Cerebellar cortex (tissue), 1 donor: ENCODE measurements around the gene MMP12.
A peak's percentile ranks its signal among the peaks of the same experiment; 100 is the strongest.
"Not testable (repeated sequence)": the region's sequence is repeated elsewhere in the genome, so short reads cannot be mapped to it uniquely, and the experiment has no call there.

Experiments used
- DNase-seq: peaks from one replicate; pipeline ENCODE4 v3.0.0-alpha.2; 2015; ENCODE audit warnings: low spot score

MMP12 gene

GRCh38 chr11:102874852-102875251 lies at the start of gene MMP12:
MMP12 (minus strand) TSS chr11:102874982; CDS start chr11:102874937, 45 bp downstream.
- DNase-seq: no peak

GRCh38 chr11:102921587-102922220 lies 46.9 kb upstream of the MMP12 start:
- no peak for DNase-seq

DNA sequence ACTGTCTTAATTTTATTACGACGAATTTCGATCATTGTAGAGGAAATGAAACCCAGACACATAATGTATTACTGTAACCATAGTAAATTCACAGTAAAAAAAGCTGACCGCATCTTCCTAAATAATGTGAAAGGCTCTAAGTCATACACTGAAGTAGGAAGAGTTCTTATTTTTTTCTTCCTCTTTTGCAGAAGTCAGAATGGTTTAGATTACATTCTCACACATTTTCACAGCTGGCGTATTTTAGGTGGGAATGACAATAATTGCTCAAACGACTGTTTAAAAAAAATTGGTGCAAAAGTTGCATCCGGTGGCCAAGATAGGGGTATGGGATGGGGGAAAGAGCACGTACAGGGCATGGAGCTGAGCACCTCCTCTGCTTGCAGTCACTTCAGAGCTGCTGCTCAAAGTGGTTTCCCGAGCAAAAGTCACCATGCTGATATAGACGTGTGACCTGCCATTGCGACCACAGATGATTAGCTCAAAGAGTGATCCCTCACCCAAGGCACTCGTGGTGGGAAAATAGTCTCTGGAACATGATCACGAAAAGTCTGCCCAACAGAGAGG lies 45.4 kb upstream of the MMP12 start:
- no peak for DNase-seq

DNA sequence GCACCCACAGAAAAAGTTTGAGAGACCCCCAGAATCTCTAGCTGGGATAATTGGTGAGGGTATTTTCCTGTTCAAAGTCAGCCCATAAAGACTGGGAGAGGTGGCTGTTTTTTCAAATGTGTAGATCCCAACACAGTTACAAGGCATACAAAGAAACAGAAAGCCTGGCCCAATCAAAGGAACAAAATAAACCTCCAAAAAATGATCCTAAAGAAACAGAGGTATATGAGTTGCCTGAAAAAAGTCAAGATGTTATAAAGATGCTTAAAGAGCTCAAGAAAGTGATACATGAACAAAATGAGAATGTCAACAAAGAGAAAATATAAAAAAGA lies 40.2 kb upstream of the MMP12 start:
- no peak for DNase-seq

GRCh38 chr11:102914238-102915043 lies 39.7 kb upstream of the MMP12 start:
- peak; percentile 31 for DNase-seq

- DNase-seq: no peak
These were observed 37.7 kb upstream of the MMP12 start for GRCh38 chr11:102912482-102912830.

DNA sequence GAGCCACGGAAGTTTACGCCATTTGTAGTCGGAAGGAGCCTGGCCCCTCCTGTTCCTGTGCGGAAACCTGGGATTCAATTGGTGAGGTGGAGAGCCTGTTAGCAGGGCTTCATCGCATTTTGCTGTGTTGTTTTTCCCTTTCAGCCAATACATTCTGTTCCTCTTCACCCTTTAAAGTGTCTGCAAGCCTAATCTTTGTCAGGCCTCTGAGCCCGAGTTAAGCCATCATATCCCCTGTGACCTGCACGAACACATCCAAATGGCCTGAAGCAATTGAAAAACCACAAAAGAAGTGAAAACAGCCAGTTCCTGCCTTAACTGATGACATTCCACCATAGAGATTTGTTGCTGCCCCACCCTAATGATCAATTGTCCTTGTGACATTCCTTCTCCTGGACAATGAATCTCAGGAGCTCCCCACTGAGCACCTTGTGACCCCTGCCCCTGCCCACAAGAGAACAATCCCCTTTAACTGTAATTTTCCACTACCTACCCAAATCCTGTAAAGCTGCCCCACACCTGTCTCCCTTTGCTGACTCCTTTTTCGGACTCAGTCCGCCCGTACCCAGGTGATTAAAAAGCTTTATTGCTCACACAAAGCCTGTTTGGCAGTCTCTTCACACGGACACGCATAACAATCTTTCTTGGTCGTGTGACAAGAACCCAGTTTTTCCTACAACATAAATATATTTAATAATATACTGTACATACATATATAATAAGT lies 37.1 kb upstream of the MMP12 start:
- DNase-seq: peak; percentile 1

DNA sequence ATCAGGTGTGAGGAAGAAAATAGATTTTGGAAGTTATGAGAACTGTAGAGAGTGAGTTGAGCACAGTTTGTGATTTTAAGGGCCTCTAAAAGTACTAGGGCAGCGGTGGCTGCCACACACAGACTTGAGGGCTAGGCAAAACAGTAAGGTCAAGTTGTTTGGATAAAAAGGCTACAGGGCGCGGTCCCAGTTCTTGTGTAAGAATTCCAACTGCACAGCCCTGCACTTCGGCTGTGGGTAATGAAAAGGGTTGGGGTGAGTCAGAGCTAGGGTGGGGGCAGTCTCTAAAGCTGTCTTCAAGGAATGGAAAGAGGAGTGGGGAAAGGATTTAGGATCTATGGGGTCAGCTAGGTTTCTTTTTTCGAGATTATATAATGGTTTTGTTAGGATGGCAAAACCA lies 31.1 kb upstream of the MMP12 start:
- DNase-seq: not testable (repeated sequence)

- not testable (repeated sequence) for DNase-seq
These were observed 29.1 kb upstream of the MMP12 start for GRCh38 chr11:102903895-102904294.

GRCh38 chr11:102900346-102900745 lies 25.6 kb upstream of the MMP12 start:
- no peak for DNase-seq

DNA sequence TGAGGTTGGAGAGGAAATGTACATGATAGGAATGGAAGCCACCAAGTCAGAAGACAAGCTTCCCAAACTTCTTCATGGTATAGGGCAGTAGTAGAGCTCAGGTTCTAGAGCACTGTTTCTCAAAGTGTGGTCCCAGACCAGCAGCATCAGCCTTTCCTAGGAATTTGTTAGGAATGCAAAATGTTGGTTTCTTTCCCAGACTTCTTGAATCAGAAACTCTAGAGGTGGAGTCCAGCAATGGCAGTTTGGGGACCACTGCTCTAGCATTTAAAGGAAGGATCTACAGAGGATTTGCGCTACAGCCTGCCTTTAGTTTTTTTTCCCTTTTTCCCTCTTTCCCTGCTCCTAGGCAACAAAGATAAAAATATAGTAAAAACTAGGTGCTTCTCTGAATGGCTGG lies 17.0 kb upstream of the MMP12 start:
- DNase-seq: no peak

GRCh38 chr11:102886999-102887398 lies 12.2 kb upstream of the MMP12 start:
- no peak for DNase-seq

GRCh38 chr11:102883141-102883540 lies 8.4 kb upstream of the MMP12 start:
- DNase-seq: no peak

- DNase-seq: no peak
These were observed 7.7 kb upstream of the MMP12 start for GRCh38 chr11:102882389-102883024.

GRCh38 chr11:102879801-102880200 lies 5.0 kb upstream of the MMP12 start:
- DNase-seq: no peak

- no peak for DNase-seq
These were observed 3.8 kb upstream of the MMP12 start for GRCh38 chr11:102878595-102878994.

DNA sequence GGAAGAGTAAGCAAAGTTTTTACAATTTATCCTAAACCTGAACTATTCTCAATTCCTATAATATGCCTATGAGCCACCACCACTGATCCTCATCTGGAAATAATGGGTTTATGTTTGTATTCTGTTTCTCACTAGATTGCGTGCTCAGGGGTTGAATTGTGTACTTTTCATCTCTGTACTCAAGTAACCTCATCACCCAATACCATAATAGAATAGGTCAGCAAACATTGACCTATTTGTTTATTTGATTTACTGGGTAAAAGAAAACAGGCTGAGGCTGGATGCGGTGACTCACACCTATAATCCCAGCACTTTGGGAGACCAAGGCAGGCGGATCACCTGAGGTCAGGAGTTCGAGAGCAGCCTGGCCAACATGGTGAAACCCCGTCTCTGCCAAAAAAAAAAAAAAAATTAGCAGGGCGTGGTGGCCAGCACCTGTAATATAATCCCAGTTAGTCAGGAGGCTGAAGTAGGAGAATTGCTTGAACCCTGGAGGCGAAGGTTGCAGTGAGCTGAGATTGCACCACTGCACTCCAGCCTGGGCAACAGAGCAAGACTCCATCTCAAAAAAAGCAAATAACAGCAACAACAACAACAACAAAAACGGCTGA lies 5.3 kb downstream of the MMP12 start:
- DNase-seq: not testable (repeated sequence)

DNA sequence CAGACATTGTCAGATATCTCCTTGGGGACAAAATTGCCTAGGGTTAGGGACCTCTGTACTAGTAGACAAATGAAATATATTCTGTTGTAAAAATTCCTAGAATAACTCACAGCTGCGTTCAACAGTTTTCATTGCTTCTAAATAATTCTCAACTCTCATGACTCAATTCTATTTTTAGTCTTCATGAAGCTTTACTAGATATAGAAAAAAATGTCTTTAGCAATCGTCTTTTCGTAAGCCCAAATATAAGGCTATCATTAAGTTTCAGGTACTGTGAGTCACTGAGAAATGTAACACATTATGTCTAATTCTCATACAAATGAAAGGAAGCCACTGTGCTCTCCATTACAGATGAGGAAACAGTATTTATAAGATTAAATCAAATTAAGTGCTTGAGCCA lies 6.4 kb downstream of the MMP12 start:
- no peak for DNase-seq

DNA sequence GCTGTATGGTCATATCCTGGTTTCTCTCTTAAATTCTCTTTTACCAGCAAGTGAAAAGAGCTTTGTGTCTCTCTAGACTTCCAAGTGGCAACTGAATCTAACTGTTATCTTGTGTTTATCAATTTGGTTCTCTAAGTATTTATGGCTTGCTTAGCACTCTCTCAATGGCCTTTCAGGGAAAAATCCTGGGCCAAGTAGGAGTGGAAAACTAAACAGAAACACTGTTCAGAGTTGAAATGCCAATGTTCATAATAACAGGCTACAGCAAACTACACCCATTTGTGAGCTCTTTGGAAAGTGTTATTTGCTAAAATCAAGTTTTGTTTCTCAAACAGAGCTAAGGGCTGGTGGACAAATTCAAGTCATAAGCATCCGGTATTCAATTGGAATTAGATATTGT lies 10.1 kb downstream of the MMP12 start:
- no peak for DNase-seq

GRCh38 chr11:102853956-102854355 lies 20.8 kb downstream of the MMP12 start:
- DNase-seq: no peak

DNA sequence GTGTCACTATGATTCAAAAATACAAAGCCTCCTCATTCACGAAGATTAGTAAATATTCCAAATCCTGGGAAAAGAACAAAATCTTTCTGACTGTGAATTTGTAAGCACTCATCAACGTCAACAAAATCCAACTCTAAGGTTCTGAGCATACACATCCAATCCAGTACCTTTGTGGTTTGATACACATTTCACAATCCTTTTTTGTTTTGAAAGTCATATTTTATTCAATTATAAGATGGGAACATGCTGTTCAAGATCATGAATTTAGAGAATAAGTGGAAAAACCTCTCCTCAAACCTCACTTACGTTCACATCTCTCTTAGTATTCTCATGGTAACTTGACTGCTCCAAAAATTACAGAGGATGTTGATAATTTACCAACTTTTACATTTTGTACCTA lies 21.7 kb downstream of the MMP12 start:
- no peak for DNase-seq
